ENCODE data around the gene ASCC3.

DNA sequence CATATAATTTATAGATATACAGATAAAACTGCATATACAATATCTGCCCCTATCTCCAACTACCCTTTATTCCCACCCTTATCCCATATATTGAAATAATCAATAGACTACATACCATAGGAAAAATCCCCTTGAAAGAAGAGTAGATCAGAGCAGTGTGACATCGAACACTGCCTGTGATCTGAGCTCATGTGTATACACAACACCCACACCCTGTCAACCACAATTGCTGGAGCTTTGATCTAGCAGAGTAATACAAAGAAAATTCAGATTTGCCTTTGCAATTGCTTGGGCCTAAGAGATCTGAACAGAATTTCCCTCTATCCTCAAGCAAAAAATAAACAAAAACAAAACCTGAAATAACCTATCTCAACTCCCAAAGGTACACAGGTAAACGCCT is 119.3 kb downstream of the ASCC3 start:
- TF ChIP-seq, protein P1, sequence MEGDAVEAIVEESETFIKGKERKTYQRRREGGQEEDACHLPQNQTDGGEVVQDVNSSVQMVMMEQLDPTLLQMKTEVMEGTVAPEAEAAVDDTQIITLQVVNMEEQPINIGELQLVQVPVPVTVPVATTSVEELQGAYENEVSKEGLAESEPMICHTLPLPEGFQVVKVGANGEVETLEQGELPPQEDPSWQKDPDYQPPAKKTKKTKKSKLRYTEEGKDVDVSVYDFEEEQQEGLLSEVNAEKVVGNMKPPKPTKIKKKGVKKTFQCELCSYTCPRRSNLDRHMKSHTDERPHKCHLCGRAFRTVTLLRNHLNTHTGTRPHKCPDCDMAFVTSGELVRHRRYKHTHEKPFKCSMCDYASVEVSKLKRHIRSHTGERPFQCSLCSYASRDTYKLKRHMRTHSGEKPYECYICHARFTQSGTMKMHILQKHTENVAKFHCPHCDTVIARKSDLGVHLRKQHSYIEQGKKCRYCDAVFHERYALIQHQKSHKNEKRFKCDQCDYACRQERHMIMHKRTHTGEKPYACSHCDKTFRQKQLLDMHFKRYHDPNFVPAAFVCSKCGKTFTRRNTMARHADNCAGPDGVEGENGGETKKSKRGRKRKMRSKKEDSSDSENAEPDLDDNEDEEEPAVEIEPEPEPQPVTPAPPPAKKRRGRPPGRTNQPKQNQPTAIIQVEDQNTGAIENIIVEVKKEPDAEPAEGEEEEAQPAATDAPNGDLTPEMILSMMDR (IDR thresholded peaks at IDR 0.05): no peak
- no peak for TF ChIP-seq POLR2A (IDR thresholded peaks at IDR 0.05)

Measured in lower leg skin (tissue), 3 donors.